GM12878 (cell line): ENCODE results near the gene LARGE1. TPM values are rescaled to one million over a fixed set of nuclear protein-coding genes. Genes with fewer than 3 reads are reported as not detected.

Experiments used
- ATAC-seq: fragments of 200-7000 bp; cut with Tn5 transposase; 3 replicates; pipeline ENCODE4 v1.9.1; 2020; ENCODE audit warnings: mild to moderate bottlenecking, moderate library complexity
- BruUV-seq: library from RNA; stranded (reverse); fragments of 400-500 nt; replicated peaks from 2 replicates; lab custom pipeline; 2021; lab: Mats Ljungman, UMichigan
- CTCF ChIA-PET: fragments of 300-600 bp; sonication (Branson Sonifier 250); formaldehyde crosslinking; extraction: SDS; loops from one replicate; lab custom pipeline; 2021; ENCODE audit warnings: inconsistent platforms; lab: Yijun Ruan, JAX
- POLR2A ChIA-PET: fragments of 350-600 bp; formaldehyde crosslinking; extraction: SDS; loops from one replicate; lab custom pipeline; 2021; ENCODE audit warnings: inconsistent platforms; lab: Charles Lee
- RAD21 ChIA-PET: fragments of 300-600 bp; sonication (Branson Sonifier 250); formaldehyde crosslinking; loops from one replicate; lab custom pipeline; 2023; ENCODE audit warnings: antibody characterized with exemption; ENCODE audit not compliant: unreplicated experiment; lab: Charles Lee
- SMC1A ChIA-PET: fragments of 300-600 bp; sonication (Branson Sonifier 250); formaldehyde crosslinking; loops from one replicate; lab custom pipeline; 2023; ENCODE audit not compliant: unreplicated experiment, uncharacterized antibody; lab: Charles Lee
- DNase-seq: peaks from one replicate; pipeline ENCODE4 v3.0.0-alpha.2; 2011; ENCODE audit warnings: low read depth, low spot score
- FAIRE-seq: peaks from 3 replicates; lab custom pipeline; 2011; peaks lifted over from hg19 to GRCh38; lab: Jason Lieb, UNC
- H2AFZ ChIP-seq: 2 replicates; pipeline ENCODE4 v1.6.0; 2011; ENCODE audit warnings: low read depth, low read length, control low read depth; ENCODE audit not compliant: control insufficient read depth
- H3K27ac ChIP-seq: 2 replicates; pipeline ENCODE4 v1.5.1; 2011; ENCODE audit warnings: control low read depth; ENCODE audit not compliant: control insufficient read depth, insufficient read depth
- H3K27me3 ChIP-seq, 2 experiments: replicated peaks in 1 of 2; 2 replicates each; pipeline versions ENCODE4 v1.6.0 to v1.6.1; 2011; ENCODE audit warnings: low read length in 1 of 2; ENCODE audit not compliant: control insufficient read depth in 2 of 2, insufficient read depth in 2 of 2
- H3K36me3 ChIP-seq, 2 experiments: 2 replicates each; pipeline ENCODE4 v1.5.1; 2011; ENCODE audit warnings: low read length in 1 of 2; ENCODE audit not compliant: control insufficient read depth in 2 of 2, insufficient read depth in 2 of 2
- H3K4me1 ChIP-seq: 2 replicates; pipeline ENCODE4 v1.6.1; 2011; ENCODE audit warnings: mild to moderate bottlenecking, low read length, moderate library complexity, mixed read lengths; ENCODE audit not compliant: control insufficient read depth, insufficient read depth
- H3K4me2 ChIP-seq: 2 replicates; pipeline ENCODE4 v1.6.0; 2011; ENCODE audit warnings: control low read depth; ENCODE audit not compliant: control insufficient read depth, insufficient read depth
- H3K4me3 ChIP-seq: fragments of 200-600 bp; sonication (generic); 2 replicates; pipeline ENCODE4 v1.5.1; 2016
- H3K79me2 ChIP-seq: 2 replicates; pipeline ENCODE4 v1.6.0; 2011; ENCODE audit warnings: low read length; ENCODE audit not compliant: control insufficient read depth, insufficient read depth
- H3K9ac ChIP-seq: 2 replicates; pipeline ENCODE4 v1.8.0; 2011; ENCODE audit warnings: low read length, control low read depth, mixed read lengths; ENCODE audit not compliant: control insufficient read depth, insufficient read depth
- H3K9me3 ChIP-seq: replicated peaks from 3 replicates; pipeline ENCODE4 v1.5.1; 2011; ENCODE audit warnings: mild to moderate bottlenecking, low read length; ENCODE audit not compliant: control insufficient read depth, insufficient read depth
- H4K20me1 ChIP-seq: 2 replicates; pipeline ENCODE4 v1.6.0; 2011; ENCODE audit not compliant: control insufficient read depth, insufficient read depth
- ASH2L ChIP-seq: fragments of 300-600, 200-600 bp; sonication (generic); IDR thresholded peaks from 2 replicates; pipeline ENCODE4 v1.6.1; 2017; ENCODE audit warnings: low read depth, mild to moderate bottlenecking, borderline replicate concordance
- CBX3 ChIP-seq: fragments of 200-600 bp; sonication (generic); IDR thresholded peaks from 2 replicates; pipeline ENCODE4 v1.6.1; 2016; ENCODE audit warnings: low read depth, borderline replicate concordance
- ETV6 ChIP-seq, 2 experiments: fragments of 450-650 bp in 1 of 2; IDR thresholded peaks in 1 of 2; conservative IDR thresholded peaks in 1 of 2; 2 replicates each; pipeline ENCODE4 v1.6.1; 2014; ENCODE audit warnings: antibody characterized with exemption in 1 of 2, borderline replicate concordance in 1 of 2, low read depth in 1 of 2, mild to moderate bottlenecking in 1 of 2, moderate library complexity in 1 of 2
- MYB ChIP-seq: fragments of 150-350 bp; IDR thresholded peaks from 2 replicates; pipeline ENCODE4 v1.6.1; 2014; ENCODE audit warnings: mild to moderate bottlenecking, low read depth, low read length, borderline replicate concordance
- MYC ChIP-seq: IDR thresholded peaks from 2 replicates; pipeline ENCODE4 v1.6.1; 2011; ENCODE audit warnings: mild to moderate bottlenecking, low read length, moderate library complexity, inconsistent platforms; ENCODE audit not compliant: insufficient read depth, insufficient replicate concordance, insufficient read length, severe bottlenecking
- PAX5 ChIP-seq: IDR thresholded peaks from 2 replicates; pipeline ENCODE4 v1.6.1; 2011; ENCODE audit warnings: low read depth, low read length, borderline replicate concordance
- WGBS: methylation state at CpG from one replicate; pipeline ENCODE4 v1.1.6; 2016; ENCODE audit warnings: low lambda C conversion rate; ENCODE audit not compliant: insufficient replicate concordance, insufficient coverage; ENCODE audit errors: missing lambda C conversion rate; 5-methylcytosine and 5-hydroxymethylcytosine counted together
- in situ Hi-C: fragments of 300-500 bp; cut with MboI; formaldehyde crosslinking; loops from 9 replicates; pipeline ENCODE4 v1.14.3; 2018; ENCODE audit warnings: mixed read lengths
- intact Hi-C: fragments of 100-400 bp; cut with micrococcal nuclease; formaldehyde crosslinking; loops from one replicate; pipeline ENCODE4 v1.14.2; 2022; ENCODE audit not compliant: unreplicated experiment
- polyA plus RNA-seq, 11 experiments: library from polyadenylated mRNA; depleted of rRNA in 4 of 11; unstranded in 6 of 11; stranded (reverse) in 5 of 11; fragments of >200 nt; fragmentation: Nextera tagmentation in 4 of 11; fragmentation: Illumina TruSeq in 1 of 11; extraction: Ambion mirVana in 4 of 11; extraction: Trizol in 1 of 11; gene quantifications; 1 replicate in 1 of 11; 2 replicates in 10 of 11; pipeline versions ENCODE4 v1.2.1 to v1.2.3, GENCODE V29; 2011 to 2016; ENCODE audit warnings: inconsistent platforms in 2 of 11, missing spikeins in 2 of 11, low read depth in 1 of 11
- total RNA-seq, 4 experiments: library from RNA; depleted of rRNA in 3 of 4; stranded (reverse); fragments of >200 nt in 3 of 4; fragmentation: Illumina TruSeq in 1 of 4; extraction: Trizol in 1 of 4; gene quantifications; 2 replicates each; pipeline versions ENCODE4 v1.2.1 to v1.2.3, GENCODE V29; 2013 to 2021

Gene LARGE1
- total and polyA plus RNA-seq, 10 of the 15 experiments (the other 5 are each of a cell fraction or from before 2014, with no cell fraction given), result 3.2 to 41.4 (median 17.3) TPM

DNA sequence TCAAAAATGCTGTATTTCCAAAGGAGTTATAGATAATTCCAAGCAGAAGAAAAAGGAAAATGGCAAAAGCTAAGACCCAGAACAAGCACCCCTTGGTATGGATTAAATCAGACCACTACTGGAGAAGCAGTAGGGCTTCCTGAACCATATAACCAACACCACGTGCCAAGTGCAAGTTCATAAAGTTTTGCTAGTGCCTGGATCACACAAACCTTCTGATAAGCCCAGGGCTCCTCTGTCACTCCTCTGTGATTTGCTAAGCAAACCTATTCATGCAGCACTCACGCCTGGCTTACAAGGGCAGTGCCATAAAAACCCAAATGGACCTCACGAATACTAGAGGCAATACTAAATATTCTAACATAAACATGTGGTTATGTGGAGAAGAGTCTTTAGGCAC, 13.3 kb downstream of the LARGE1 start (continued):
- no peak for TF ChIP-seq PAX5
- TF ChIP-seq MYC, result no peak

DNA sequence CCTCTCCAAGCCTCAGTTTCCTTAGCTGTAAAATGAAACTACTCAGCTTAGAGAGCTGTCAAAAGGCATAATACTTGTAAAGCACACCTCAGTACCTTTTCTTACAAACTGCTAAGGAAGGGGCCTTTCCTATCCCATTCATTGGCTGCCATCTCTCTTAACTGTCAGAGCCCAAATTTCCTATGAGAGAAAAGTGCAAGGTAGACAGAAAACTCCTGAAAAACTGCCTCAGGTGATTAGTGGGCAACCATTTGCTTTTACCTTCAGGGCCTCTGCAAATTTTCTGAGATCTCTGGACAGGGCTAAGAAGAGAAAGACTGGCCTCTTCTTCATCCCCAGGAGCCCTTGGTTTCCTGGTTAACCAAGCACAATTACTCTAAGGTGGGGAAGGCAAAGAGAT, 13.8 kb downstream of the LARGE1 start:
- H4K20me1 ChIP-seq, result no peaks in the 10 kb centered on the region
- H2AFZ ChIP-seq, result no peak overlapping the region
- H3K9me3 ChIP-seq, result no peaks in the 10 kb centered on the region; the same call in 1 of the 3 replicates
- ATAC-seq, result no peak
- no peak overlapping the region for H3K9ac ChIP-seq
- TF ChIP-seq MYB (no peak), ASH2L (no peak), CBX3 (no peak)
- DNase-seq, result no peak
- BruUV-seq, result no TSS peak
- no peak for FAIRE-seq
- in situ Hi-C loops, result no loop called here
- CTCF ChIA-PET, result no interaction called here
- RAD21 ChIA-PET, result no interaction called here
- intact Hi-C loops, result no loop called here
- no peak overlapping the region for H3K27ac ChIP-seq
- POLR2A ChIA-PET, result no interaction called here
- H3K4me2 ChIP-seq, result no peak overlapping the region
- peaks cover 9% of the 10 kb centered on the region for H3K79me2 ChIP-seq
- H3K27me3 ChIP-seq, result no peaks in the 10 kb centered on the region
- H3K36me3 ChIP-seq, result peaks cover 0 to 10% of the 10 kb centered on the region in 2 experiments; a peak in 2 of 4 replicates
- H3K4me1 ChIP-seq, result no peaks in the 10 kb centered on the region
- SMC1A ChIA-PET, result interaction anchor here (1.0 kb wide), 1 partner anchor 12 kb away, joined by 5 read pairs; no protein-coding TSS in a partner anchor
- H3K4me3 ChIP-seq, result no peak overlapping the region

GRCh38 chr22:33903012-33903411, 17.3 kb downstream of the LARGE1 start:
- CTCF ChIA-PET, result no interaction called here
- Histone ChIP-seq H3K4me3 (no peak overlapping the region), H3K9ac (no peak overlapping the region), H4K20me1 (no peaks in the 10 kb centered on the region), H2AFZ (no peak overlapping the region), H3K4me1 (peaks cover 4% of the 10 kb centered on the region; the same call in 1 of the 2 replicates), H3K4me2 (no peak overlapping the region), H3K27me3 (no peaks in the 10 kb centered on the region), H3K36me3 (peaks cover 0 to 1% of the 10 kb centered on the region in 2 experiments; a peak in 2 of 4 replicates), H3K27ac (no peak overlapping the region), H3K9me3 (no peaks in the 10 kb centered on the region; the same call in 1 of the 3 replicates), H3K79me2 (peaks cover 28% of the 10 kb centered on the region)
- DNase-seq (no peak), FAIRE-seq (no peak), ATAC-seq (no peak)
- no TSS peak for BruUV-seq
- POLR2A ChIA-PET, result no interaction called here
- TF ChIP-seq ETV6 (conservative IDR thresholded peaks at IDR 0.05 in 1 of 2, IDR thresholded peaks at IDR 0.05 in 1 of 2; ENCODE audit: borderline replicate concordance in 1 of 2, low read depth in 1 of 2), result no peak
- WGBS, result 98% methylated on average over 7 of the region's 7 CpGs
- SMC1A ChIA-PET, result interaction anchor here (1.9 kb wide), 1 partner anchor 14 kb away, joined by 8 read pairs; no protein-coding TSS in a partner anchor
- RAD21 ChIA-PET, result no interaction called here
- in situ Hi-C loops (no loop called here), intact Hi-C loops (no loop called here)
